T follicular helper cell (primary cell): ENCODE measurements around the gene FANCC.

Source experiments
- DNase-seq: peaks from one replicate; pipeline ENCODE4 v3.0.0-alpha.2; 2020; ENCODE audit warnings: low read depth

The FANCC gene

GRCh38 chr9:95070549-95071021 is 246.9 kb downstream of the FANCC start:
- DNase-seq, result no peak

GRCh38 chr9:95067897-95068296 is 249.6 kb downstream of the FANCC start:
- DNase-seq, result no peak

GRCh38 chr9:95067057-95067456 is 250.5 kb downstream of the FANCC start:
- no peak for DNase-seq

- no peak for DNase-seq
Measured at GRCh38 chr9:95065224-95065623, 252.3 kb downstream of the FANCC start.

GRCh38 chr9:95063300-95063699 is 254.2 kb downstream of the FANCC start:
- DNase-seq, result no peak

DNA sequence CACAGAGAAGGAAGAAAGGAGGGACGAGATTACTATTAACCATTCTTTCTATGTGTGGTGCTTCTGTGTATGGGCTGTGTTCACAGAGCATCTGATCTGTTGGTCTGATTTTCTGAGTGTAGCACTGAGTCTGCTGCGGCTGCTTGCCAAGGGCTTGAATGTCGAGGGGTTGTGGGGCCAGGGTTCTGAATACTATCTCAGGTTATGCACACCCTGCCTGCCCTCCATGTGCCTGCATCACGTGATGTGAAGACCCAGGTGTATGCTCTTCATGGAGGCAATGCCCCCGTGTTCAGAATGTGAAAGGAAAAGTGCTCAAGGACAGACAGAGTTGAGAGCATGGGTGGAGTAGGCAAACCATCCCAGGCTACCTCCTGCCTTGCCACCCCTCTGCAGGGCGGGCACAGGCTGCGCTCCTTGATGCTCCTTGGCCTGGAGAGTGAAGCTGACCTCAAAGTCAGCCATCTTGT is 254.9 kb downstream of the FANCC start:
- DNase-seq, result no peak

GRCh38 chr9:95061916-95062595 is 255.5 kb downstream of the FANCC start:
- no peak for DNase-seq

- no peak for DNase-seq
Measured at GRCh38 chr9:95060916-95061315, 256.6 kb downstream of the FANCC start.

GRCh38 chr9:95060234-95060633 is 257.3 kb downstream of the FANCC start:
- no peak for DNase-seq

DNA sequence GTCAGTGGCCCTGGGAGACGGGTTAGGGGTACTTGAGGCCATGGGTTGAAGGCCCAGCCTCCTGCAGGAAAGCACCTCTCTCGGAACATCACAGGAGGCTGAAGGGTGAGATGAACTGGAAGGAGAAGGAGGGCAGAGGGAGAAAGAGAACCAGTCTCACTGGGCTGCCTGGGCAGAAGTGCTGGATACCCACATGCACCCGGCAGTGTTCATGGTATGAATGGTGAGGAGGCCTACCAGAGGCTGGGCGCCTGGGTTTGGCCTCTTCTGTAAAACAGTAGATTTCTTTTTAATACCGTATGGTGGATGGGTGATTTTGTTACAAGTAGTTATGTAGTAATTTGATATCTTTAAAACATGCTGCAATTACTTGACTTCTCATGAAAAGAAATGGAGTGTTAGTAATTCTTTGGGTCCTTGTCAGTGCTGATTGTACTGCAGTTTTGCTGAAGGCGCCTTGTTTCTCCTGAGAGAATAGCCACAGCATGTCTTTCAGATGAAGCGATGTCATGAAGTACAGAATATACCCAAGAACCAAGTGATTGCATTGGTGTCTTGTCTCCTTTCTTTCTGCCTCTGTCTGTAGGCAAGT is 258.6 kb downstream of the FANCC start:
- no peak for DNase-seq

GRCh38 chr9:95058121-95058785 is 259.3 kb downstream of the FANCC start:
- no peak for DNase-seq

DNA sequence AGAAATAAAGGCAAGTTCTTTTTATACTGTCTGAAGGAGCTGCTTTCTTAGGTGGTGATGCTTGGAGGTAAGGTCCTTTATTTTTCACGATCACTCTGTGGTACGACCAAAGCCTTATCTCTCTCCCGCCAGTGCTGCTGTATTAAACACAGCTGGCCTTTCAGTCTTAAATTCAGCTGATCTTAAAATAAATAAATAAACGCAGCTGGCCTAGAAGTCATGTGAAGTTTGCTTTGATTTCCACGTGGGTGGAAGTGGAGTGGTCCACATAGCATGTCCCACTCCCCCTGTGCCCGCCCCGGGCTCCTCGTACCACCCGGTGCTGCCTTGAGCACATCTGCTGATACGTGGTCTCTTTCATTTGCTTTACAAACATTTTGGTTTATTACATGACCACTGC is 260.4 kb downstream of the FANCC start:
- DNase-seq, result no peak

GRCh38 chr9:95055851-95056551 is 261.5 kb downstream of the FANCC start:
- DNase-seq, result no peak

- DNase-seq, result no peak
Measured at GRCh38 chr9:95055334-95055850, 262.1 kb downstream of the FANCC start.

DNA sequence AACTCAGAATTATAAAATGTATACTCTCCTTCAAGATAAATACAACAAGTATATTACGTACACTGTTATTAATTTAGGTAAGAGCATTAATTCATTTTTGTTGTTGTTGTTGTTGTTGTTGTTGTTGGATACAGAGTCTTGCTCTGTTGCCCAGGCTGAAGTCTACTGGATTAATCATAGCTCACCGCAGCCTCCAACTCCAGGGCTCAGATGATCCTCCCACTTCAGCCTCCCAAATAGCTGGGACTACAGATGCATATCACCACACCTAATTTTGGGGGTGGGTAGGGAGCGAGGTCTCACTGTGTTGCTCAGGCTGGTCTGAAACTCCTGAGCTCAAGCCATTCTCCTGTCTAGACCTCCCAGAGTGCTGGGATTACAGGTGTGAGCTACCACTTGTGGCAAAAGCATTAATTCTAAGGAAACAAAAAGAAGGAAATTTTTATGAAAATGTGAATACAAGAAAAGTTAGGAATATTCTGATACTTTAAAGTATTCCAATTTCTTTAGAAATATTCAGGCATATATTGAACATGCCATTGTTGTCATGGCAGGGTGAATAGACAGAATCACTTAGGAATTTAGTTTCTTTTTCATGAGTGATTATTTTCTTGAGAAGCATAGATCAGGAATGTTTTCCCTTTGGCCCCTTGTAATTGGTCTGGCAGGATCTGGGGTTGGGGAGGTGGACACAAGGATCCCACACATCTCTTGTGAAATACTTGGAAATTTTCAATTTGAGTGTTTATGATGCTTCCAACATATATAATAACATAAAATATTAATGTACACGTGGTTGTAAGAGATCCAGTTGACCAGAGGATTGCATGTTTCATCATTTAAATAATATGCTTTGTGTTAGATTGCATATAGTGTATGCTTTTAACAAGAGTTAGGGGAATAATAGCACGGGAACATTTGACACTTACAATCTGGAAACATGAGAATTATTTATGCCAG is 263.6 kb downstream of the FANCC start:
- no peak for DNase-seq

GRCh38 chr9:95049761-95050160 is 267.7 kb downstream of the FANCC start:
- no peak for DNase-seq
